Activated gamma-delta T cell treated with Interleukin-2 at 50 U/mL for 16 hours (primary cell): ENCODE data around the gene KRT9.
"Not testable (repeated sequence)": the region's sequence is repeated elsewhere in the genome, so short reads cannot be mapped to it uniquely, and the experiment has no call there.

ENCODE experiments used
- DNase-seq: peaks from one replicate; pipeline ENCODE4 v3.0.0-alpha.2; 2020

Gene KRT9

GRCh38 chr17:41571561-41572434, at the start of gene KRT9:
Gene KRT9 (minus strand): TSS chr17:41572059. CDS start chr17:41571992, 67 bp downstream.
- DNase-seq, result no peak

- DNase-seq, result not testable (repeated sequence)
Measured at GRCh38 chr17:41621435-41621817, 49.6 kb upstream of the KRT9 start.

- DNase-seq, result no peak
Measured at GRCh38 chr17:41620583-41621434, 49.0 kb upstream of the KRT9 start.

- not testable (repeated sequence) for DNase-seq
Measured at GRCh38 chr17:41619927-41620582, 48.2 kb upstream of the KRT9 start.

GRCh38 chr17:41619036-41619926, 47.4 kb upstream of the KRT9 start:
- no peak for DNase-seq

- no peak for DNase-seq
Measured at GRCh38 chr17:41618341-41619035, 46.6 kb upstream of the KRT9 start.

GRCh38 chr17:41617698-41618097, 45.8 kb upstream of the KRT9 start:
- DNase-seq, result no peak

GRCh38 chr17:41617136-41617535, 45.3 kb upstream of the KRT9 start:
- DNase-seq, result no peak

- DNase-seq, result not testable (repeated sequence)
Measured at GRCh38 chr17:41616486-41616885, 44.6 kb upstream of the KRT9 start.

GRCh38 chr17:41615454-41615853, 43.6 kb upstream of the KRT9 start:
- no peak for DNase-seq

GRCh38 chr17:41614767-41615166, 42.9 kb upstream of the KRT9 start:
- not testable (repeated sequence) for DNase-seq

- no peak for DNase-seq
Measured at GRCh38 chr17:41614098-41614497, 42.2 kb upstream of the KRT9 start.

GRCh38 chr17:41613277-41614082, 41.6 kb upstream of the KRT9 start:
- DNase-seq, result no peak

- not testable (repeated sequence) for DNase-seq
Measured at GRCh38 chr17:41612376-41613160, 40.7 kb upstream of the KRT9 start, which contains the start of gene KRT16. Gene KRT16 (minus strand): TSS chr17:41612767. CDS start chr17:41612688, 79 bp downstream.

GRCh38 chr17:41610965-41611640, 39.2 kb upstream of the KRT9 start:
- DNase-seq, result no peak

- DNase-seq, result not testable (repeated sequence)
Measured at GRCh38 chr17:41610061-41610517, 38.2 kb upstream of the KRT9 start.

- not testable (repeated sequence) for DNase-seq
Measured at GRCh38 chr17:41606930-41607329, 35.1 kb upstream of the KRT9 start.

GRCh38 chr17:41602524-41602923, 30.7 kb upstream of the KRT9 start:
- no peak for DNase-seq

- no peak for DNase-seq
Measured at GRCh38 chr17:41600318-41600717, 28.5 kb upstream of the KRT9 start.
